ENCODE results near the gene DHRS4L2.

DNA sequence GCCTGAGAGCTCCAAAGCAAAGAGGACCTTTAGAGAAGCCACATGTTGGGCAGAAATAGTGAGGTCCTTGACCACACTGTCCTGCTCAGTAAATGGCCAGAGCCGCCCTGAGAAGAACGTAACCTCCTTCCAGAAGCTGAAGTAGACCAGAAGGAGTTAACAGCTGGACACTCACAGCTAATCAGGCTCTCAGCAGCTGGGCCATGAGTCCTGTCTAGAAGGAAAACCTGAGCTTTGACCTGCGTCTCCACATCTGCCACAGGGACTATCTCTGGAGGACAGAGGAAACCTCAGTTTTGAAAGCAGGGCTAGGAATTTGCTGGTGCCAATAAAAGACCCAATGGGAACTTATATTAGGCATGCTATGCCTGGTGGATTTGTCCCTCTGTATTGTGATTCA, 47.5 kb upstream of the DHRS4L2 start:
- TF ChIP-seq ZNF384 (IDR thresholded peaks at IDR 0.05) (no peak), FOXK2 (IDR thresholded peaks at IDR 0.05) (no peak), SUZ12 (IDR thresholded peaks at IDR 0.05) (no peak), TARDBP (IDR thresholded peaks at IDR 0.05) (no peak), FOXM1 (IDR thresholded peaks at IDR 0.05; ENCODE audit: borderline replicate concordance) (no peak), BHLHE40 (IDR thresholded peaks at IDR 0.05; ENCODE audit: borderline replicate concordance) (no peak)
- TF ChIP-seq, protein P1, sequence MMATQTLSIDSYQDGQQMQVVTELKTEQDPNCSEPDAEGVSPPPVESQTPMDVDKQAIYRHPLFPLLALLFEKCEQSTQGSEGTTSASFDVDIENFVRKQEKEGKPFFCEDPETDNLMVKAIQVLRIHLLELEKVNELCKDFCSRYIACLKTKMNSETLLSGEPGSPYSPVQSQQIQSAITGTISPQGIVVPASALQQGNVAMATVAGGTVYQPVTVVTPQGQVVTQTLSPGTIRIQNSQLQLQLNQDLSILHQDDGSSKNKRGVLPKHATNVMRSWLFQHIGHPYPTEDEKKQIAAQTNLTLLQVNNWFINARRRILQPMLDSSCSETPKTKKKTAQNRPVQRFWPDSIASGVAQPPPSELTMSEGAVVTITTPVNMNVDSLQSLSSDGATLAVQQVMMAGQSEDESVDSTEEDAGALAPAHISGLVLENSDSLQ (IDR thresholded peaks at IDR 0.05) = no peak
